ENCODE data around the gene SLC35B2.
A peak's percentile ranks its signal among the peaks of the same experiment; 100 is the strongest.

The SLC35B2 gene

DNA sequence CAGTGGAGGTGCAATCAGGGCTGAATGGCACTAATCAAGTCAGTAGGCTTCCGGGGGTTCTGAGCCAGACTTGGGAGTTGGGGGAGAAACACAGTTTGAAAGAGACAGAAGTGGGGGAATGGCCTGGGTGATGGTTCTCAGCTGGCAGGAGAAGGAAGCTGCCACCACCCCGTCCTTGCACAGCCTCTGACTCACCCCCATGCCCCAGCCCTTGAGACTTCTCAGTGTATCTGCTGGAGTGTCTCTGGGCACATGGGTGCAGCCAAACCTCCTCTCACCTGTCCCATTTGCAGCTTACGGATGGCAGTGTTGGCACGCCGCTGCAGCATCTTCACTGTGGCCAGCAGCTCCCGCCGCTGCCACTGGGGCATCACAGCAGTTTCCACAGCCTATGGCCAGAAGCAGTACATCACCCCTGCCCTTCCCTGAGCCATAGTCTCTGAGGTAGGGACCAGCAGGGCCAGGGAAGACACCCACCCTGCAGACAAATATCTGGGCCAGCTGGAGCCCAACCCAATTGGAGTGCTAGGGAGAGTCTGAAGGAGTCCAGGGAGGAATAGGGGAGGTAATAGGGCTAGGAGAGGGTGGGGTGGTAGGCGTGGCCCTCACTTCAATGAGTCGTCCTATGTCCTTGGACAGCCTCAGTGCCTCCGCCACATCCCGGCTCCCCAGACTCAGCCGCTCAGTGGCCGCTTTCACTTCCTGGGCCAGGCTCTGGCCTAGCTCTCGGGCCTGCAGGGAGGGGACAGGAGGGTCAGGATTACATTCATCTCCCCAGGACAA, 44.6 kb upstream of the SLC35B2 start:
- DNase-seq (ENCODE audit: low read depth) = no peak
- H3K4me3 ChIP-seq (ENCODE audit: low read depth, low read length) = no peak overlapping the region
- TF ChIP-seq, protein P1, sequence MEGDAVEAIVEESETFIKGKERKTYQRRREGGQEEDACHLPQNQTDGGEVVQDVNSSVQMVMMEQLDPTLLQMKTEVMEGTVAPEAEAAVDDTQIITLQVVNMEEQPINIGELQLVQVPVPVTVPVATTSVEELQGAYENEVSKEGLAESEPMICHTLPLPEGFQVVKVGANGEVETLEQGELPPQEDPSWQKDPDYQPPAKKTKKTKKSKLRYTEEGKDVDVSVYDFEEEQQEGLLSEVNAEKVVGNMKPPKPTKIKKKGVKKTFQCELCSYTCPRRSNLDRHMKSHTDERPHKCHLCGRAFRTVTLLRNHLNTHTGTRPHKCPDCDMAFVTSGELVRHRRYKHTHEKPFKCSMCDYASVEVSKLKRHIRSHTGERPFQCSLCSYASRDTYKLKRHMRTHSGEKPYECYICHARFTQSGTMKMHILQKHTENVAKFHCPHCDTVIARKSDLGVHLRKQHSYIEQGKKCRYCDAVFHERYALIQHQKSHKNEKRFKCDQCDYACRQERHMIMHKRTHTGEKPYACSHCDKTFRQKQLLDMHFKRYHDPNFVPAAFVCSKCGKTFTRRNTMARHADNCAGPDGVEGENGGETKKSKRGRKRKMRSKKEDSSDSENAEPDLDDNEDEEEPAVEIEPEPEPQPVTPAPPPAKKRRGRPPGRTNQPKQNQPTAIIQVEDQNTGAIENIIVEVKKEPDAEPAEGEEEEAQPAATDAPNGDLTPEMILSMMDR (conservative IDR thresholded peaks at IDR 0.05; ENCODE audit: low read depth, low read length) = no peak

DNA sequence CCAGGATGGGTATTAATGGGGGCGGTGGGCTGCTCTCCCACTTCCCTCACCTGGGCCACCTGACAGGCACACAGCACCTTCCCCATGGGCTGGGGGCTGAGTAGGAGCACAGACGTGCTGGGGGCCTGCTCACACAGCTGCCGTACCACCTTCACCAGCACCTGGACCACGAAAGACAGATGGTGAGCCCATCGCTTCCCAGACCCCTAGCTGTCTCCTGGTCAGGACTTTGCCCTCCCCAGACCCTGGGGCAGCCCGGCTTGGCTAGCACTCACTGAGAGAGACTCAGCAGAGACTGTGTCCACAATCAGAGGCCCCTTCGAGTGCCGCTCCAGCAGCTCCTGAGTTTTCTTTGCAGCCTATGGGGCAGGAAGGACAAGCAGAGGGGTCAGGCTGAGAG, 43.8 kb upstream of the SLC35B2 start:
- TF ChIP-seq, protein P1 (conservative IDR thresholded peaks at IDR 0.05; ENCODE audit: low read depth, low read length) = no peak
- H3K4me3 ChIP-seq (ENCODE audit: low read depth, low read length) = no peak overlapping the region
- no peak for DNase-seq (ENCODE audit: low read depth)

DNA sequence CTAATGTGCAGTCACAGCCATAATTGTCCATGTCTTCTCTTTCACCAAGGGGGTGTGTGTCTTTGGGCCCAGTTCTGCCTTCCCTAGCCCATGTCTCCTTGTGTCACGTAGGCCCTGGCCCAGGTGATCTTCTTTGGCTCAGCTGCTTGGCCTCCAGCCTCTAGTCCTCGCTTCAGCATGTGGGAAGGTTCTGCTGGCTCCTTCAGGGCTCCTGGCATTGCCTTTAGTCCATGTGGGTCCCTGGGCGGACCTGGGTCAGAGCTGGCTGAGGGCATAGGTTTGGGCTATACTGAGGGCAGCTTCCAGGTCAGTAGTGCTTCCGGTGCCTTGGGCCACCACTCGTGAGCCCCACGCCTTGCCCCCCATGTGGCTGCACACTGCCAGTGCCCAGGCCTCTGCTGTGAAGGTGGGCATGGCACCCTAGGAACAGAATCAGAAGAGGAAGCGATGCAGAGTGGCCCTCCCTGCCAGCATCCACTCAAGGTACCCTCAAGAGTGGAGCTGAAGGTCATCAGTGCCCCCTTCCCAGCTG, 43.0 kb upstream of the SLC35B2 start:
- TF ChIP-seq, protein P1 (conservative IDR thresholded peaks at IDR 0.05; ENCODE audit: low read depth, low read length) = no peak
- DNase-seq (ENCODE audit: low read depth) = no peak
- no peak overlapping the region for H3K4me3 ChIP-seq (ENCODE audit: low read depth, low read length)

DNA sequence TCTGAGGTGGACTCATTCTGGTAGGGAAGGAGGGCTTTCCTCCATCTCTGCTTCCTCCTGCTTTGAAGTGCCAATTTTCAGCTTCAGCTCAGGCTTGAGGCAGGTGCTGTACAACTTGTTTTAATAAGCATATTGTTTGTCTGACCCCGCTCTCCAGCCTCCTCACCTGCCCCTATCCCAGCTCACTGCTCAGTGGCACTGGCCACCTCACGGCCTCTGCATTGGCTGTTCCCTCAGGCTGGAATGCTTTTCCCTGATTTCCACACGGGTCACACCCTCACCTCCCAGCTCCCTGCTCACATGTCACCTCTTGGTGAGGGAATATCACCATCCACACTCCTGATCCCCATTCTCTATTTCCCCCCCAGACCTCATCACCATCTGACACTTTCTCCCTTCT, 41.5 kb upstream of the SLC35B2 start:
- H3K4me3 ChIP-seq (ENCODE audit: low read depth, low read length) = no peak overlapping the region
- TF ChIP-seq, protein P1 (conservative IDR thresholded peaks at IDR 0.05; ENCODE audit: low read depth, low read length) = no peak
- DNase-seq (ENCODE audit: low read depth) = no peak

DNA sequence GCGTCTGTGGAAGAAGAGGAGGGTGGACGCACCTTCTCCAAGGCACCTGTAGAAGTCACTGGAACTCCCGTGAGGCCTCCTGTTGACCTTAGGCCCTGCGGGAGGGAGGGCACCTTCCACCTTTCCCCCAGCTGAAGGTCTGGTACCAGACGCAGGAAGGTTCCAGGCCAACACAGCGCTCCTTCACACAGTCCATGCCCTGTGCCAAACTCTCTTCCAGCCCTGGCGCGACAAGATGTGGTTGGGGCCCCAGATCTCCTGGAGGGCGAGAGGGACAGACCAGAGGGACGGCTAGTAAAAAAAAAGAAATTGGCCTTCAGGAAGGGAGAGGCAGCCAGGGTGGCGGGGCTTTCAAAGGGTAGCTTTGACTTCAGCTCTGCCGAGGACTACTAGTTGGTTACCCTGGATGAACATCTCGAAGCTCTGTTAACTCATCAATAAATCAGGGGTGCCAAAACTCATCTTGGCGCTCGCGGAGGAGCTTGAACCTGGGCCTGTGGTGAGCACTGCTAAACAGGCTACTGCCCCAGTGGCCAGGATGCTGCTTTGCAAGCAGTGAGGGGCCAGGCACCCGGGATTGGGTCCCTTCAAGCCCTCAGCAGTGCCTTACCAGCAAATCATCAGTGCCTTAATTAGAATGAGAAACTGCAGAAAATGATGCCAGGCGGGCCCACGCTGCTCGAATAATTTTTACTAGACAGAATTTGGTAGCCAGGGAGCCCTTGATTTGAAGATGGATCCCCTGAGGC, 40.9 kb upstream of the SLC35B2 start:
- no peak overlapping the region for H3K4me3 ChIP-seq (ENCODE audit: low read depth, low read length)
- TF ChIP-seq, protein P1 (conservative IDR thresholded peaks at IDR 0.05; ENCODE audit: low read depth, low read length) = no peak
- peak; percentile 5 for DNase-seq (ENCODE audit: low read depth)

DNA sequence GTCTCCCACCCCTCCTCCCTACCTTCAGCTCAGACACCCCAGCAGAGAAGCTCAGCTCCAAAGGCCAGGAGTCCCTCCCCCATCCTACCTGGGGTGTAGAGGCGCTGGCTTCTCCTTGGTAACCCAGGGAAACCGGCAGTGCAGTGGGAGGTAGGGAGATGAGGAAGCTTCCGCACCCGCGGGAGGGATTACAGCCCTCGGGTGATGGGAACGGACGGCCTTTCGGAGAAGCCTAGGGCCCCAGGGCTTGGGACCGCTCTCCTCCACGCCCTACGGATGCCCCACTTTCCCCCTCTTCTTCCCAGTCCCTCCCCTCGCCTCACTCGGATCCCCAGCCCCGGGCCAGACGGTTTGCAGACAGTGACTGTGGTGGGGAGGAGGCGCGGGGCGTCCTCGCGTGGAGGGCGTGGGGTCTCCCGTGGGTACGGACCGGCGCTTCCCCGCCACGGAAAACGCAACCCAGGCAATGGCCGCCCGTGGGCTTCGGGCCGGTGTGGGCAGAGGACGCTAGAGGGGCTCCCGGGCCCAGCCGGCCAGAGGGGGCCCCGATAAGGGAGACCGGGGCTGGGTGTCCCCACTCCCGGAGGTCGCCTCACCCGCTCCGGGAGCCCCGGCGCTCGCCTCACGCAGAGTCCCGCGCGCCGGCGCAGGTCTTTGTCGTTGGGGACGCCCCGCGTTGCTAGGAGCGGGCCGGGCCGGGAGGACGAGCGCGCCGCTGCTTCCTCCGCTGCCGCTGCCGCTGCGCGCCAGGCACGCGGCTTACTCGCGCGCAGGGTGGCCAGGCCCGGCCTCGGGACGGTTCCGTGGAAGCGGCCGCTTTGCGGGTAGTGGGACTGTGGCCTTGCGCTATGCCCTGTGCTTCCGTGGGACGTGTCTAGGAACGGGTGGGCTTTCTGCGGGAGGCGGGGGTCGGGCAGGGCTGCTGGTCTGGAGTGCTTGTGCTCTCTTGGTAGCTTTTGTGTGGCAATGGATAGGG, 40.0 kb upstream of the SLC35B2 start:
- TF ChIP-seq, protein P1 (conservative IDR thresholded peaks at IDR 0.05; ENCODE audit: low read depth, low read length) = no peak
- H3K4me3 ChIP-seq (ENCODE audit: low read depth, low read length) = peak overlapping the region; percentile 49
- peak; percentile 39 for DNase-seq (ENCODE audit: low read depth)

Measured in choroid plexus epithelial cell (primary cell).